M059J (cell line): Measurements from ENCODE around the gene MAP2K5. TPM values are rescaled to one million over a fixed set of nuclear protein-coding genes. Genes with fewer than 3 reads are reported as not detected.
A peak's percentile ranks its signal among the peaks of the same experiment; 100 is the strongest.

Experiments used
- DNase-seq: peaks from one replicate; pipeline ENCODE4 v3.0.0-alpha.2; 2012; ENCODE audit warnings: low read depth
- total RNA-seq: library from RNA; depleted of rRNA; stranded (reverse); fragments of >200 nt; shearing (Covaris generic); gene quantifications from 2 replicates; pipeline ENCODE4 v1.2.3, GENCODE V29; 2014

The MAP2K5 gene
- total RNA-seq, 1 experiment from 2014 or later, result 5.5 TPM

- DNase-seq, result no peak
Measured at GRCh38 chr15:67783303-67783702, 240.8 kb downstream of the MAP2K5 start.

DNA sequence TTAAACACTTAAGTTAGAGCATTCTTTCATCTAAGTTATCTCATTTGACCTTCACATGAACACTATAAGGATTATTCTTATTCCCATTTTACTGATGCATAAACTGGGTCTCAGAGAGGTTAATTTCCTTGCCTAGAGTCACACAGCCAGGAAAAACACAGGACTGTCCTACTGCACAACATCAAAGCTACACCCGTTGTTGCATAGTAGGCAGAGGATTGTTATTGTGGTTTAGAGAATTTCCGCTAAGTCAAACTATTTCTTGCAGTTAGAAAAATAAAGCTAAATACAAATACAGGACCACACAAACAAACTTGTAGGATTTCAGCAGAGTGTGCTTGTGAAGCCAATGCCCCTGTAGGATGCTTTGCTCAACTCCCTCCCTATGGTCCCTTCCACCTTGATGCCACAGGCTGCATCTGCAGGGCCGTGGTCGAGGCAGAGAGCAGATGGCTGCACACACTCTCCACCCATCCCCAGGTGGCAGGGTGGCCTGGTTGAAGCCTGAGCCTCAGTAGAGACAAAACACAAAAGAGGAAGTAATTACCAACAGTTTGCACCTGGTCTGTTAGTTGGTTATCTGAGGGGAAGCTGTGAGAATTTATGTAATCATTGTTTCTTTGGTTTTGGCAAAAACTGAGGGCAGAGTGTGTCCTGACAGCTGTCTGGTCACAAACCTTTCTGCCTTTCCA is 241.7 kb downstream of the MAP2K5 start:
- no peak for DNase-seq

DNA sequence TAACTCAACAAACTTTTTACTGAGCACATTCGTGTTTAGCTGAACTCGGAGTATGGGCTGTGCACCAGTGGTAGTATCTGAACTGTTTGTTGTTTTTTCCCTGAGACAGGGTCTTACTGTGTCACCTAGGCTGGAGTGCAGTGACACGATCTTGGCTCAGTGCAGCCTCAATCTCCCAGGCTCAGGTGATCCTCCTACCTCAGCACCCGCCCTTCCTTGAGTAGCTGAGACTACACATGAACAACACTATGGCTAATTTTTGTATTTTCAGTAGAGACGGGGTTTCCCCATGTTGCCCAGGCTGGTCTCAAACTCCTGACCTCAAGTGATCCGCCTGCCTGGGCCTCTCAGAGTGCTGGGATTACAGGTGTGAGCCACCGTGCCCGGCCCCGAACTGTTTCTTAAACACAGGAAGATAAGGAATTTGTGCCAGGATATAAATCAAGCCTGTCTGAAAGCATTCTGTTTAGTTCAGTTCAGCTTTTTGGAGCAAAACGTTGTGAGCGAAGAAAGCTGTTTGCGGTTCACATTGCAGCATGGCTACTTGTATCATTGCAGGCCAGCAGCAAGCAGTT is 242.4 kb downstream of the MAP2K5 start:
- no peak for DNase-seq

GRCh38 chr15:67785431-67785830 is 242.9 kb downstream of the MAP2K5 start:
- no peak for DNase-seq

DNA sequence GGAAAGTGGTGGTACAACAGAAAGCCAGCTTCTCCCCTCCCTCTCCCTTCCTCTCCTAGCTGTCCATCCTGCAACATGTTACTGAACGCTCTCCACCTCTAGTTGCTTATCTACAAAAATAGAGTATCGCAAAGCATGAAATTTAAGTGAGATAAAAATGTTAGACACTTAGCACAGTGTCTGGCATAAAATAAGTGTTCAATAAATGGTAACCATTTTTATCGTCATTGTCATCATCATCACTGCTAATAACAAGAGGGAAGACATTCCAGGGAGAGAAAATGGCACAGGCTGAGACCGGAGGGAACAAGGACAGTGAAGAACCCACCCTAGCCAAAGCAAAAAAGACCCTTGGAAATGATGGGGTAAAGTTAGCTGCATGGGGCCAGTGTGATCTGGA is 244.1 kb downstream of the MAP2K5 start:
- DNase-seq, result no peak

GRCh38 chr15:67788986-67789385 is 246.5 kb downstream of the MAP2K5 start:
- no peak for DNase-seq

DNA sequence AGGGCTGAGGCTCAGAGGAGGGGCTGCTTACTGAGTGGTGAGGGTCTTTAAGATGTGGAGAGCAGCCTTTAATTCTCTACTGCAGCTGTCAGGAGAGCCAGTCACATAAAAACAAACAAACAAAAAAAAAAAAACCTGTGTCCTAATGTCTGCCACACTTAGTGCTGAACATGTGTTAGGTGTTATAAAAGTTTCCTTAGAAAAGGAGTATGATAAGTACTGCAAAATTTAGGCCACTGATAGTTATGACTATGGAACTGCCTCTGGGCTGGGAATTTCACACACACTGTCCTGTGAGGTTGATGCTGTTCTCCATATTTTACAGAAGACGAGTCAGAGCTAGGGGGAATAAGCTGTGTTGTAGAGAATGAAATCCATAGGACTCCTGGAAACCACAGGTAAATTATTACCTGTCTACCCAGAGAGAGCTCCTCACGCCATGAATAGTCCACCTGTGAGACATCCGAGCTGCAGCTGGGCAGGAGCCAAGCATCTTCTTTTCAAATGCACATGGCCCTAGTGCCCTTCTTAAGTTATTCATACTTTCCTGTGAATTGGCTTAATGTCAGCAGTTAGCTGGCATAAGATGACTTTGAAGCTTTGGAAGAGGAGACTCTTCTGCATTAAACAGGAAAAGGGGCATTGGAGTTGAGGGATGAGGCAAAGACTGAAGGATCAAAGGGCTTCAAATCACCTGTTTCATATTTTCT is 248.3 kb downstream of the MAP2K5 start:
- DNase-seq, result no peak

GRCh38 chr15:67792250-67792942 is 249.9 kb downstream of the MAP2K5 start:
- peak; percentile 65 for DNase-seq

GRCh38 chr15:67794832-67795574 is 252.5 kb downstream of the MAP2K5 start:
- DNase-seq, result no peak

DNA sequence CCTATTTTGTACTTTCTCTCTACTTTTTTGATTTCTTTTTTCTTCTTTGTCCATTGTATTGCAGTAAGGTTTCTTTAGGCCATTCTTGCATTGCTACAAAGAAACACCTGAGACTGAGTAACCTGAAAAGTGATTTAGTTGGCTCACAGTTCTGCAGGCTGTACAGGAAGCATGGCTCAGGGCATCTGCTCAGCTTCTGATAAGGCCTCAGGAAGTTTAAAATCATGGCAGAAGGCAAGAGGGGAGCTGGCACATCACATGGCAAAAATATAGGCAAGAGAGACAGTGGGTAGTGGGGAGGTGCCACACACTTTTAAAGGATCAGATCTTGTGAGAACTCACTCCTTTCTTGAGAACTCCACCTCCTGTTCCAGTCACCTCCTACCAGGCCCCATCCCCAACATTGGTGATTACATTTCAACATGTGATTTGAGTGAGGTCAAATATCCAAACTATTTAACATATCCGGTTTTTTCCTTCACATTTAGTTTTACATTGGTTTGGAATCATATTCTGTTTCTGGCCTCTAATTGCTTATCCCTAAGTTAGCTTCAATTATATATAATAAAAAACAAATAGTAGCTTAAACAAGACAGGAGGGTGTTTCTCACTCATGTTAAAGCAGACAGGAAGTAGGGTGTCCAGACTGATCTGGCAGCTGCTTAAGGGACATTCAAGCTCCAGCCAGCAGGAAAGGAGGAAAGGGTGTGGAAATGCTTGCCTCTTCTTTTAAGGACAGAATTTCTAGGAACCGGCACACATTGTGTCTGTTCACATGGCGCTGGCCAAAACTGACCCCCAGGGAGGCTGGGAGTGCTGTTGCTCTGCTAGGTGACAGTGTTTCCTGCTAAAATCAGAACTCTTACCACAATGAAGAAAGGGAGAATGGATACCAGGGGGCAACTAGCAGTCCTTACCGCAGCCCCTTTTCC is 254.0 kb downstream of the MAP2K5 start:
- no peak for DNase-seq

DNA sequence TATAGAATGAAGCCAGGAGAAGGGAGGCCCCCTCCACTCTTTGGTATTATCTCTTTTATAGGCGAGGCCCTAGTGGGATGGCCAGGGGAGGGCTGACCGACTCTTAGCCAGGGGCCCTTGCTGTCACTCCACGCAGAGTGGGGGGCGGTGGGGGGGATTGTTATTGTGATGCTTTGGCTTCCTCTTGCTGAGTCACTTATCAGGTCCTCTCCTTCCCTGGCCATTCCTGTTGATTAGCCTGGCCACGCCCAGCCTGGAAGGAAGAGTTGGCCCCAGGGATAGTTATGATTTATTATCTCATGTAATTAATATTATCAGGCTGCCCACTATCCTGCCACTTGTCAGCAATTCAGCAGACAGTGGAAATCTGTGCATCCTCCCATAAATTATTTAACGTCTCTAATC is 257.3 kb downstream of the MAP2K5 start:
- no peak for DNase-seq

GRCh38 chr15:67801142-67801541 is 258.6 kb downstream of the MAP2K5 start:
- no peak for DNase-seq

- DNase-seq, result no peak
Measured at GRCh38 chr15:67801926-67802914, 259.7 kb downstream of the MAP2K5 start.

- DNase-seq, result no peak
Measured at GRCh38 chr15:67803299-67803698, 260.8 kb downstream of the MAP2K5 start.

DNA sequence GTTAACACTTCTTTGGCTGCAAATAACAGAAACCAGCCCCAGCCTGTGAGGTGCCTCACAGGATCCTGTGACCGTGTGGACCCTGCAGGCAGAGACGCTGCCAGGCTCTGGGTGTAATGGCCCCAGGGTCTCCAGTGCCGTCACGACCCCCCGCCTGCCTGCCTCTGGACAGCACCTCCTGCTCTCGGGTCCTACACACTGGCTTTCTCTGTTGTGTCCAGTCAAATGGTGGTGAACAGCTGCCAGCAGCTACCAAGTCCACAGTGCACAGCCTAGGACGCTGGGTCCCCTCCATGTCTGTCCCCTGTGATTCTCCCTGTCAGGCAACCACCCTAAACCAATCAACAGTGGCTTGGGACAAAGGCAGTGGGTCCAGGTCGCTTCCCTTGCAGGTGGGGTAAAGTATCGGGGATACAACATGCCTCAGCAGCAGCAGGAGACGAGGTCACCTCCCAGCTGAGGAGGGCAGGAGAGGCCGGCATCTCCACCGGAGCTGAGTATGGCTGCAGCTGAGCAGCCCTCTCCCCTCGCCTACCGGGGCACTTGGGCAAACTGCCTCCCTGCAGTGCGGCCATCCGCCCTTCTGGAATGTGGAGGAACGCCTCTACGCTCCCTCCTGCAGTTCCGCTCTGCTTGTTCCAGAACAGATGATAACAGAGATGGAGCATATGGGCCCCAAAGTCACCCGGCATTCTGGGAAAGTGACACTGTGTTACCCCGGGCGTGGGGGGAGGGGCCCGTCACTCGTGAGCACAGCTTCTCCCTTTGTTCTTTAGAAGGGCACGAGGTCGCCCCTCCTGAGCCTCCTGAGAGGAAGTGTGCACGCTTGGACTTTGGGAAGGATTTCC is 261.7 kb downstream of the MAP2K5 start:
- no peak for DNase-seq

- no peak for DNase-seq
Measured at GRCh38 chr15:67805008-67805665, 262.6 kb downstream of the MAP2K5 start.

DNA sequence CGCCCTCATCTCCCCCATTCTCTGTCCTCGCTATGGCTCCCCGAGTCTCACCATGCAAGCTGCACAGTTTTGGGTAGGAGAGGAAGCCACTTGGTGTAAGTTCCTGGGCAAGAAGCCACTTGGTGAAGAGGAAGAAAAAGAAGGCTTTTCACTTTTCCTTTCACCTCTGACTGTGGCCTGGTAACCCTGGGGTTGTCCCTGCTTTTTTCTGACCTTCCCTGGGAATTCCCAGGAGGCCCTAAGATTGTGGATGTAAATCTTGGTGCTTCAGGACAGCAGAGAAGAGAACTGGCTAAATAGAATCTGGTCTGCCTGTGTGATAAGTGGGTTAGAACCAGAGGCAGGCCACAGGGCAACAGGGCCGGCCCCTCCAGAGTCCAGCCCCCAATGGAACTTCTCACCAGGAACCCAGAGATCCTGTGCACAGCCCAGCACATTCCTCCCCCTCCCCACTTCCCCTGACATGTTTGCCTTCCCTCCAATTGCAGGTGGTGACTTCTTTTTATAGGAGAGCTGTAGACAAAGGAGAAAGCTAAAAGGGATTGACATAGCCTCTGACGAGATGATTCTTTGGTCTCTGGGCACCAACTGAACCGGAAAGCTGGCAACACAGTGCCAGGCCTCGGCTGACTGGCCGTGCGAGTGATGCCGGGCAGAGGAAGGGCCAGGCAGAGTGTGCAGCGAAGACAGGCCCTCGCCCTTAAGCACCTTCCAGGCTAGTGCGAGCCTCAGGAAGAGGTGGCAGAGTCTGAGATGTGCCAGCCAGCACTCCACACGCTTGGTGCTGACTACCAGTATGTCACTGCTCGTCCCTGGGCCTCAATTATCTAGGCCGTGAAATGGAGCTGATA is 263.4 kb downstream of the MAP2K5 start:
- no peak for DNase-seq
